RWPE2 (cell line): ENCODE measurements around the gene PTPRN2.

Source experiments
- ATAC-seq: fragments of 200-7000 bp; cut with Tn5 transposase; 3 replicates; pipeline ENCODE4 v1.9.1; 2021; ENCODE audit warnings: low read depth
- DNase-seq: peaks from one replicate; pipeline ENCODE4 v3.0.0-alpha.2; 2020; ENCODE audit warnings: low spot score
- H3K27ac ChIP-seq: fragments of 450-650 bp; 2 replicates; pipeline ENCODE4 v1.5.1; 2017; ENCODE audit warnings: mild to moderate bottlenecking; ENCODE audit not compliant: poor library complexity, severe bottlenecking
- H3K27me3 ChIP-seq: fragments of 250-450 bp; sonication (Bioruptor Pico); 2 replicates; pipeline ENCODE4 v1.5.1; 2021; ENCODE audit warnings: mild to moderate bottlenecking, moderate library complexity; ENCODE audit not compliant: insufficient read depth, poor library complexity, severe bottlenecking
- H3K36me3 ChIP-seq: fragments of 250-450 bp; sonication (Bioruptor Pico); 2 replicates; pipeline ENCODE4 v1.5.1; 2020; ENCODE audit warnings: low read depth, mild to moderate bottlenecking, moderate library complexity
- H3K4me1 ChIP-seq: fragments of 250-450 bp; sonication (Bioruptor Pico); 2 replicates; pipeline ENCODE4 v1.5.1; 2021; ENCODE audit warnings: mild to moderate bottlenecking, moderate library complexity; ENCODE audit not compliant: insufficient read depth, poor library complexity, severe bottlenecking
- H3K4me3 ChIP-seq: fragments of 250-450 bp; sonication (Bioruptor Pico); 2 replicates; pipeline ENCODE4 v1.5.1; 2021; ENCODE audit warnings: mild to moderate bottlenecking, moderate library complexity; ENCODE audit not compliant: severe bottlenecking
- H3K9me3 ChIP-seq: fragments of 250-450 bp; sonication (Bioruptor Pico); 2 replicates; pipeline ENCODE4 v1.5.1; 2021; ENCODE audit warnings: mild to moderate bottlenecking, moderate library complexity; ENCODE audit not compliant: severe bottlenecking
- TF ChIP-seq, protein P1 (sequence below): fragments of 450-650 bp; IDR thresholded peaks from one replicate; pipeline ENCODE4 v1.5.1; 2017; ENCODE audit warnings: mild to moderate bottlenecking, moderate library complexity; ENCODE audit not compliant: poor library complexity, severe bottlenecking

The PTPRN2 gene

DNA sequence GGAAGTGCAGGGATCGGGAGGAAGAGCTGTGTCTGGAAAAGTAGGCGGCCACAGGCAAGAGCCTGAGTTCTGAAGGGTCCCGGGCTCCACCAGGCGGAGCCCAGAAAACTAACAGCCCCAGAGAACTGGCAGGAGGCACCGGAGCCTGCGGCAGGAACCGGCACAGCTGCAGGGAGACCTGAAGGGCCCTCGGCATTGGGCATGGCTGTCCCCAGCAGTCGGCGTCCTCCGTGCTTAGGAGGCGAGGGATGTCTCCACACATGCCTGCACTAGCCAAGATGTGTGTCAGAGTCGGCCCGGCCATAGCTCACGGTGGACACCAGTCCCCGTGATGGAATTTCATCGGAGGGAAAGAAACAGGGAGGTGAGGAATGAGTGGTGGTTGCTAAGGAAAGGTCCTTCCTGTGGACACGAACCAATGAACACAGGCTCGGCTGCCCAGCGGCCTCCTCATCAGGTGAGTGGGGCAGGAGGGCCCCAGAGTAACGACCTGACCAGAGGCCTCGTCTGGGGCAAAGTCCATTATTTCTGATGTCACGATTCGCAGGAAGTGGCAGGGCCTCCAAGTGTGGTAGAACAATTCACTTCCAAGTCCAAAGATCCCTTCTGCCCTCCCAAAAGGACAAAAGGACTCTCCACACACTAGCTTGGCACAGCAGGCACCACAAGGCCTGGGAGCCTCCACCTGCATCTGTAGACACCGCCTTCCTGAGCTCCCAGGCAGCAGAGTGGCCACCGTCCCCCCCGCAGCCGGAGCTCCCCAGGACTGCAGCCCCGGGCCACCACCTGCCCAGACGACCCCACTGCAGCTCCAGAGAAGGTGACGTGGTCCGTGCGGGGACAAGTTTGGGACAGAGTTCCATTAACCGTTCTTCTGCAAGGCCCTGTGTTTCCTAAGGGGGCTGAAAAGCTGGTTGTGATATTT is 444.2 kb downstream of the PTPRN2 start:
- Histone ChIP-seq H3K9me3 (peaks cover 10% of the 10 kb centered on the region), H3K4me1 (no peaks in the 10 kb centered on the region), H3K36me3 (no peaks in the 10 kb centered on the region), H3K4me3 (no peak overlapping the region), H3K27ac (no peak overlapping the region), H3K27me3 (no peaks in the 10 kb centered on the region)
- TF ChIP-seq, protein P1, sequence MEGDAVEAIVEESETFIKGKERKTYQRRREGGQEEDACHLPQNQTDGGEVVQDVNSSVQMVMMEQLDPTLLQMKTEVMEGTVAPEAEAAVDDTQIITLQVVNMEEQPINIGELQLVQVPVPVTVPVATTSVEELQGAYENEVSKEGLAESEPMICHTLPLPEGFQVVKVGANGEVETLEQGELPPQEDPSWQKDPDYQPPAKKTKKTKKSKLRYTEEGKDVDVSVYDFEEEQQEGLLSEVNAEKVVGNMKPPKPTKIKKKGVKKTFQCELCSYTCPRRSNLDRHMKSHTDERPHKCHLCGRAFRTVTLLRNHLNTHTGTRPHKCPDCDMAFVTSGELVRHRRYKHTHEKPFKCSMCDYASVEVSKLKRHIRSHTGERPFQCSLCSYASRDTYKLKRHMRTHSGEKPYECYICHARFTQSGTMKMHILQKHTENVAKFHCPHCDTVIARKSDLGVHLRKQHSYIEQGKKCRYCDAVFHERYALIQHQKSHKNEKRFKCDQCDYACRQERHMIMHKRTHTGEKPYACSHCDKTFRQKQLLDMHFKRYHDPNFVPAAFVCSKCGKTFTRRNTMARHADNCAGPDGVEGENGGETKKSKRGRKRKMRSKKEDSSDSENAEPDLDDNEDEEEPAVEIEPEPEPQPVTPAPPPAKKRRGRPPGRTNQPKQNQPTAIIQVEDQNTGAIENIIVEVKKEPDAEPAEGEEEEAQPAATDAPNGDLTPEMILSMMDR, result no peak
- ATAC-seq (no peak), DNase-seq (no peak)

DNA sequence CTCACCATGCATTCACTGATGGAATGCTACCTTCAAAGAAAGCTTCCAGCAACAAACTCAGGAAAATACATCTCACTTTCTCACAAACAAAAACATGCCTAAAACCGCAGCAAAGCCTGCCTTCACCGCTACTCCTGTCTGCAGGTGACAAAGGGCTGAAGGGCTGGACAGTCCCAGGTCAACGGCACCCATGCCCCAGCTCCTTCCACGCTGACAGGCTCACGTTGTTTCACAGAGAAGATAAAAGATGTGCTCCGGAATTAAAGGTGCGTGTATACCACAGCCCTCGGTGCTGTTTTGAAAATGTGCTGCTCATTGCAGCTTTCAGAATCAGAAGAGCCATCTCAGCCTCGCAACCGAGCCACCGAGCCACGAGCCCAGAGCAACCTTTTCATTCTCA is 445.0 kb downstream of the PTPRN2 start:
- Histone ChIP-seq H3K4me3 (no peak overlapping the region), H3K27ac (no peak overlapping the region), H3K9me3 (peaks cover 10% of the 10 kb centered on the region), H3K4me1 (no peaks in the 10 kb centered on the region), H3K27me3 (no peaks in the 10 kb centered on the region), H3K36me3 (no peaks in the 10 kb centered on the region)
- no peak for ATAC-seq
- no peak for DNase-seq
- TF ChIP-seq, protein P1, result no peak

DNA sequence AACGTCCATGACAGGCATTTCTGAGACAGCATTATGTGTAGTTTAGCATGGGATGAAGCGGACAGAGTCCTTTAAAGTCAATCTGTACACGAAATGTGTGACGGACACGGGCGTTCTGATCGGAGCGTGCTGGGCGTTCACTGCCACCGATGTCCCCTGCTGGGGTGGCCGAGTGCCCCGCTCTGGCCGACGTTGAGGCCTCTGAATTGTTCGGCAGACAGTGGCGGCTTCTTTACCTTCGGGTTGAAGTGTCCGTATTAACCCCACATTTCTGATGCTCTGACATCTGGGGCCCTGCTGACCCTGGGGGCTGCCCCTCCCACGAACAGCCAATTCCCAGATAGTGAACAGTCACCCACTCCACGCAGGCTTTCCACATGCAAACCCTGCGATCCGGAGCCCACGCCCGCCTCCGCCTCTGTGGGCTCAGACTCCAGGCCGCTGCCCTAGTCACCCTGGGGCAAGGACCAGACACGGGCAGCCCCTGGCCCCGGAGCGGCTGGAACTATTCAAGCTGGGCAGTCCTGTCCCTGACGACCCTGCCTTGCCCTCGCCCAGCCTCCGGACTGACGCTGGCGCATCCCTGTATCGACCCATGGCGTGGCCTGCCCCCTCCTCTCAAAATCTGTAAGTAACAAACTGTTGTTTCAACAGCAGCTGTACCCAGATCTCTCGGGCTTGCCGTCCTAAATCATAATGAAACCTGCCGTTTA is 445.7 kb downstream of the PTPRN2 start:
- Histone ChIP-seq H3K4me1 (no peaks in the 10 kb centered on the region), H3K9me3 (peaks cover 10% of the 10 kb centered on the region), H3K36me3 (no peaks in the 10 kb centered on the region), H3K27me3 (no peaks in the 10 kb centered on the region), H3K27ac (no peak overlapping the region), H3K4me3 (no peak overlapping the region)
- ATAC-seq, result no peak
- TF ChIP-seq, protein P1, result no peak
- DNase-seq, result no peak

DNA sequence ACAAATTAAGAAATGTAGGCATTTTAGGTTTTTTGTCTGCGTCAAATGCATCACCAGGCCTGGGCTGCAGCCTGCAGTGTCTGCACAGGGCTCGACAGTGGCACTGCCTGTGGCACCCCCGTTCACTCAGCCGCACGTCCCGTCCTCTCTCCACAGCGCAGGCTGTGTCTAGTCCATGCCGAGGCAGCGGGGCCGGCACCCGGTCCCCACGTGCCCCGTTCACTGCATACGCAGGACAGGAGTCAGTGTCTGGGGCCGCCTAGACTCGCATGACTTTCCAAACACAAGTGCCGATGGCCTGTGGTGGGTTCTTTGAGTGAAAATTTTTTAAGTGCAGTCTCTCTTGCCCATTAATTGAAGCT is 446.4 kb downstream of the PTPRN2 start:
- DNase-seq (no peak), ATAC-seq (no peak)
- Histone ChIP-seq H3K4me1 (no peaks in the 10 kb centered on the region), H3K9me3 (peaks cover 10% of the 10 kb centered on the region), H3K4me3 (no peak overlapping the region), H3K27ac (no peak overlapping the region), H3K36me3 (no peaks in the 10 kb centered on the region), H3K27me3 (no peaks in the 10 kb centered on the region)
- TF ChIP-seq, protein P1, result no peak
